ENCODE measurements around the gene ANXA2R.

DNA sequence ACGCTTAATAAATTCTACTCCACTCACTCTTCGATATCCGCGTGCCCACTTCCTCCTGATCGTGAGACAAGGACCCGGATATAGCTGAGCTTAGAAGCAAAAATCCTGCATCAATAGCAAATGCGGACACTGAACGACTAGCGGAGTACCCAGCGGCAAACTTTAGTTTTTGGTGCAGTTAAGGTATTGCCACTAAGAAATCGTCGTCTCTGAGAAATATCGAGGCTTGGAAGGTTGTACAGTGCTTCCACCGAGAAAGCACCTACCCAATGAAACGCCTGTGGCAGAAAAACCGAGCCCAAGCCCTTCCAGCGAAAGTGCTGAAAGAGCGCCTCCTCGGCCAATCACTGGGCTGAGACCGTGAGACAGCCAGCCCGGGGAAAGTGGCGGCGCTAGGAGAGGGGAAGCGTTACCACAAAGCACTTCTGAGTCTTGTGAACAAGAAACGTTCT is 32.2 kb downstream of the ANXA2R start:
- TF ChIP-seq TAF9B (IDR thresholded peaks at IDR 0.05; ENCODE audit: partially characterized antibody) (no peak), ZFP36 (IDR thresholded peaks at IDR 0.05; ENCODE audit: low read depth, low read length, partially characterized antibody) (no peak), POLR2AphosphoS2 (IDR thresholded peaks at IDR 0.05; ENCODE audit: low read length) (no peak), EZH2 (IDR thresholded peaks at IDR 0.05; ENCODE audit: borderline replicate concordance, low read depth, low read length) (no peak)
- TF ChIP-seq, protein P1, sequence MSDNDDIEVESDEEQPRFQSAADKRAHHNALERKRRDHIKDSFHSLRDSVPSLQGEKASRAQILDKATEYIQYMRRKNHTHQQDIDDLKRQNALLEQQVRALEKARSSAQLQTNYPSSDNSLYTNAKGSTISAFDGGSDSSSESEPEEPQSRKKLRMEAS (CRISPR knock-in tag; IDR thresholded peaks at IDR 0.05) = no peak
- TF ChIP-seq, protein P2, sequence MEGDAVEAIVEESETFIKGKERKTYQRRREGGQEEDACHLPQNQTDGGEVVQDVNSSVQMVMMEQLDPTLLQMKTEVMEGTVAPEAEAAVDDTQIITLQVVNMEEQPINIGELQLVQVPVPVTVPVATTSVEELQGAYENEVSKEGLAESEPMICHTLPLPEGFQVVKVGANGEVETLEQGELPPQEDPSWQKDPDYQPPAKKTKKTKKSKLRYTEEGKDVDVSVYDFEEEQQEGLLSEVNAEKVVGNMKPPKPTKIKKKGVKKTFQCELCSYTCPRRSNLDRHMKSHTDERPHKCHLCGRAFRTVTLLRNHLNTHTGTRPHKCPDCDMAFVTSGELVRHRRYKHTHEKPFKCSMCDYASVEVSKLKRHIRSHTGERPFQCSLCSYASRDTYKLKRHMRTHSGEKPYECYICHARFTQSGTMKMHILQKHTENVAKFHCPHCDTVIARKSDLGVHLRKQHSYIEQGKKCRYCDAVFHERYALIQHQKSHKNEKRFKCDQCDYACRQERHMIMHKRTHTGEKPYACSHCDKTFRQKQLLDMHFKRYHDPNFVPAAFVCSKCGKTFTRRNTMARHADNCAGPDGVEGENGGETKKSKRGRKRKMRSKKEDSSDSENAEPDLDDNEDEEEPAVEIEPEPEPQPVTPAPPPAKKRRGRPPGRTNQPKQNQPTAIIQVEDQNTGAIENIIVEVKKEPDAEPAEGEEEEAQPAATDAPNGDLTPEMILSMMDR (IDR thresholded peaks at IDR 0.05 in 2 of 3, conservative IDR thresholded peaks at IDR 0.05 in 1 of 3; ENCODE audit: insufficient read depth in 2 of 3, low read depth in 1 of 3, low read length in 3 of 3) = 0 out of 6 replicates have a peak, but pooled peaks of 2 of the 3 experiments have one; percentile 6 to 7
- TF ChIP-seq, protein P3, sequence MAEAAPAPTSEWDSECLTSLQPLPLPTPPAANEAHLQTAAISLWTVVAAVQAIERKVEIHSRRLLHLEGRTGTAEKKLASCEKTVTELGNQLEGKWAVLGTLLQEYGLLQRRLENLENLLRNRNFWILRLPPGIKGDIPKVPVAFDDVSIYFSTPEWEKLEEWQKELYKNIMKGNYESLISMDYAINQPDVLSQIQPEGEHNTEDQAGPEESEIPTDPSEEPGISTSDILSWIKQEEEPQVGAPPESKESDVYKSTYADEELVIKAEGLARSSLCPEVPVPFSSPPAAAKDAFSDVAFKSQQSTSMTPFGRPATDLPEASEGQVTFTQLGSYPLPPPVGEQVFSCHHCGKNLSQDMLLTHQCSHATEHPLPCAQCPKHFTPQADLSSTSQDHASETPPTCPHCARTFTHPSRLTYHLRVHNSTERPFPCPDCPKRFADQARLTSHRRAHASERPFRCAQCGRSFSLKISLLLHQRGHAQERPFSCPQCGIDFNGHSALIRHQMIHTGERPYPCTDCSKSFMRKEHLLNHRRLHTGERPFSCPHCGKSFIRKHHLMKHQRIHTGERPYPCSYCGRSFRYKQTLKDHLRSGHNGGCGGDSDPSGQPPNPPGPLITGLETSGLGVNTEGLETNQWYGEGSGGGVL (CRISPR knock-in tag; IDR thresholded peaks at IDR 0.05) = no peak

All from K562 (cell line).